Middle frontal gyrus (tissue), 1 donor: ENCODE data around the gene BANP.
A peak's percentile ranks its signal among the peaks of the same experiment; 100 is the strongest.
"Not testable (repeated sequence)": the region's sequence is repeated elsewhere in the genome, so short reads cannot be mapped to it uniquely, and the experiment has no call there.

Experiments
- DNase-seq: peaks from one replicate; pipeline ENCODE4 v3.0.0-alpha.2; 2015; ENCODE audit warnings: low spot score; ENCODE audit errors: extremely low spot score

BANP gene, protein sequence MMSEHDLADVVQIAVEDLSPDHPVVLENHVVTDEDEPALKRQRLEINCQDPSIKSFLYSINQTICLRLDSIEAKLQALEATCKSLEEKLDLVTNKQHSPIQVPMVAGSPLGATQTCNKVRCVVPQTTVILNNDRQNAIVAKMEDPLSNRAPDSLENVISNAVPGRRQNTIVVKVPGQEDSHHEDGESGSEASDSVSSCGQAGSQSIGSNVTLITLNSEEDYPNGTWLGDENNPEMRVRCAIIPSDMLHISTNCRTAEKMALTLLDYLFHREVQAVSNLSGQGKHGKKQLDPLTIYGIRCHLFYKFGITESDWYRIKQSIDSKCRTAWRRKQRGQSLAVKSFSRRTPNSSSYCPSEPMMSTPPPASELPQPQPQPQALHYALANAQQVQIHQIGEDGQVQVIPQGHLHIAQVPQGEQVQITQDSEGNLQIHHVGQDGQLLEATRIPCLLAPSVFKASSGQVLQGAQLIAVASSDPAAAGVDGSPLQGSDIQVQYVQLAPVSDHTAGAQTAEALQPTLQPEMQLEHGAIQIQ

GRCh38 chr16:87950765-87951551 is at the start of gene BANP:
TSS of gene BANP (plus strand) at chr16:87951434. CDS start at chr16:87975116, 23,682 bp downstream.
- DNase-seq = peak; percentile 94

DNA sequence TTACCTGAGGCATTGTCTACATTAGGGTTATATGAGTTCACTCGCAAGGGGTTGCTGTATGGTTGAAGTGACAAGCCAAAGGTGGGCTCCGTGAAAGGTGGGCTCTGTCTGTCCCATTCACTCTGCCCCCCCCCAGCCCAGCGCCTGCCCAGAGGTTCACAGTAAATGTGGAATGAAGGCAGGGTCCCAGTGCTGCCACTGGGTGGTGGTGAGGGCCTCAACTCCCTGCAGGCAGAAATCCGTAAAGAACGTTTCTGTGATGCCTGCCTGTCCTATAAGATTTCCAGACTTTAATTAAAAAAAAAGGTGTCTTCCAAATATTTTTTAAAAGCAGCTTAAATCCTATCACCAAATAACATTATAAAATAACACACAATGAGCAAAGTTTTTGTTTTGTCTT is 46.3 kb upstream of the BANP start:
- DNase-seq = not testable (repeated sequence)

DNA sequence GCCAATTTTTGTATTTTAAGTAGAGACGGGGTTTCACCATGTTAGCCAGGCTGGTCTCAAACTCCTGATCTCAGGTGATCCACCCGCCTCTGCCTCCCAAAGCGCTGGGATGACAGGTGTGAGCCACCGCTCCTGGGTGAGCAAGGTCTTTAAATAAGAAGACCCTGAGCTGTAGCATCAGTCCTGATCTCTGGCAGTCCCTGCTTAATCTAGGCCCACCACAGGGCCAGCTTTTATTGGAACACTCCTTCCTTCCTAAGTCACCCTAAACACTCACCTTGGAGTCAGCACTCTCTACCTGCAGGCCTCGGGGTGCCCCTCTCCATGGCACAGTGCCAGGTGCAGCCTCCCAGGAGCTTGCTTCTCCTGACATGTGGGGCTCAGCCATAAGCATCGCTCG is 45.7 kb upstream of the BANP start:
- not testable (repeated sequence) for DNase-seq

DNA sequence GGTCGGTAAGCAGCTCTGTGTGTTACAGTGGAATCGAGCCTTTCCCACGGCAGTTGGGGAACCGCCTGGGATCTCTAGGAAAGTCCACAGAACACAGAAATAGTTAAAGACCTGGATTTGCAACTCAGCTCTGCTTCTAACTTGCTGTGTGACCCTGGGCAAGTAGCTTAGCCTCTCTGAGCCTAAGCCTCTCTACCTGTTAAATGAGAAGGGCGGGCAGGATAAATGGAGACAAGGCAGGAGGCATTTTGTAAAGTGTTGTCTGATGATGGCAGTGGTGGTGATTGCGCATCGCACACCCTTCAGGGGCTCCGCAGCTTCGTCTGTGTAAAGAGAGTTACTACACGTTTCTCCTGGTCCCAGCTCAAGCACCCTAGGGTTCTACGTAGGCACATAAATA is 43.1 kb upstream of the BANP start:
- not testable (repeated sequence) for DNase-seq

DNA sequence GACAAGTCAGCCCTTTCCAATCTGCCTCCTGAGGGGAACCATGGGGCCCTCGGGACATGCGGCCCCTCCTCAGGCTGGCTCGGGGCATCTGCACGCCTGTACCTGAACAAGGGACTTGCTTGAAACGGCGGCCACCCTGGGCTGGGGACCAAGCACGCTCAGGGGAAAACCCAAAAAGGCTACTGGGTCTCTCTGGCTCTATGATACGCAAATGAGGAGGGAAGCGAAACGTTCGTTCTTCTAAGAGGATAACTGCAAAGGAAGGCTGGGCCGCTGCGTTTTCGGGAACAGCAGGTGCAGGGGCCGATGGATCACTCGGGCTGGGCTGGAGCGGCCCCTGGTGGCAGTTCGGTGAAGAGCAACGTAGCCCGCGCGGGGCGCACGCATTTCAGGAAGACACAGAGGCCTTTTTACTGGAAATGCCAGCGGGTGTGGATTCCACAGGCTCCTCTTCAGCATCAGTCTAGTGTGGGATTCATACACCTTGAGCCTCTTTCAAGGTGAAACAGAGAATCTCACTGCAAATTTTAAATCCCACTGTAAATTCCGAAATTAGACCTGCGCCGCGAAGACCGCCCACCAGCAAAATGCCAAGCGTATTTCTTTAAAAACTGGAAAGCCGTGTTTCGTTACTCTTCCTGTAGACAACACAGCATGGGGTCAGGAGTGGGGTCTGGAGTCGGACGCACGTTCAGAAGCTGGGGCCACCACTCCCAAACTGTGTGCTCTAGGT is 41.9 kb upstream of the BANP start:
- peak; percentile 47 for DNase-seq

DNA sequence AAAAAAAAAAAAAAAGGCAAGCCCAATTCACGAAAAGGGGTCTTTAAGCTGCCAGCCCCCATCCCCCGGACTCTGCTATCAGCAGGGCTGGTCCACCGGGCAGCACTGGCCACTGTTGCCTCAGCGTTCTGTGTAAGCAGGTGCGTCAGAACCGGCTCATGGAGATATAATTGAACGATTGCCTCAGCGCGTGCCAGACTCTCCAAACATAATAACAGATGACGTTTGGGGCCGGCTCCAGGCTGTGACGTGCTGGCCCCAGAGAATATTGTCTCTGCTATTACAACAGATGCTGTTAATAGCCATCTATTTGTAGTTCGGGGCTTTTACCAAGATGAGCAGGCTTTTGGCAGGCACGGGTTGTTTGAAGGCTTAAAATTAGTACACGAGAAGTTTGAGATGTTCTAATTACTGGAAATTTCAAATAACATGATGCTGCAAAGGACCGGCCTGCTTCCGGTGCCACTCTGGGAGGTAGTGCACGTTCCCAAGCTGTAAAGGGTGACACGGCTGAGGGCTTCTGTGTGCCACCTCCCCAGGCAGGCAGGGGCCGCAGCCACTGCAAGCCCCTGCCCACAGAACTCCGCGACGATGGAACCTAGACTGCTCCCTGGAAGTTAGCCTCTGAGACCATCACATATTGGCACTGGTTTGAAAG is 40.0 kb upstream of the BANP start:
- DNase-seq = not testable (repeated sequence)

GRCh38 chr16:87912691-87913090 is 38.5 kb upstream of the BANP start:
- DNase-seq = not testable (repeated sequence)

- not testable (repeated sequence) for DNase-seq
These were observed 37.1 kb upstream of the BANP start for GRCh38 chr16:87914021-87914725.

DNA sequence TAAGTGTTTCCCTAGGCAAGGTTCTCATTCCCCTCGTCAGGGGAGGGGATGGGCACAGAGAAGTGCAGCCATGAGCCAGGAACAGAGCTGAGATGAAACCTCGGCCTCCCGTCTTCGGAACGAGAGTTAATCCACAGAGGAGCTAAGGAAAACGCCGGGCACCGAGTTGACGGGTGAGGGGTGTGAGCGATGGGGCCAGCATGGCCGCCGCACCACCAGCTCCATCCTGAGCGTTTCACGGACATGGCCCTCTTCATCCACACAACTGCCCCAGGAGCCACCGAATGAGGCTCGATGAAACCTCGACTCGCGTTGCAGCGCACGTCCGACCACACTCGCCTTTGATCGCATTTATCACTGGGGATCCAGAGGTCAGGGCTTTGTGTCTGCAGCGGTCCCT is 36.4 kb upstream of the BANP start:
- DNase-seq = no peak

GRCh38 chr16:87917503-87917902 is 33.7 kb upstream of the BANP start:
- DNase-seq = no peak

DNA sequence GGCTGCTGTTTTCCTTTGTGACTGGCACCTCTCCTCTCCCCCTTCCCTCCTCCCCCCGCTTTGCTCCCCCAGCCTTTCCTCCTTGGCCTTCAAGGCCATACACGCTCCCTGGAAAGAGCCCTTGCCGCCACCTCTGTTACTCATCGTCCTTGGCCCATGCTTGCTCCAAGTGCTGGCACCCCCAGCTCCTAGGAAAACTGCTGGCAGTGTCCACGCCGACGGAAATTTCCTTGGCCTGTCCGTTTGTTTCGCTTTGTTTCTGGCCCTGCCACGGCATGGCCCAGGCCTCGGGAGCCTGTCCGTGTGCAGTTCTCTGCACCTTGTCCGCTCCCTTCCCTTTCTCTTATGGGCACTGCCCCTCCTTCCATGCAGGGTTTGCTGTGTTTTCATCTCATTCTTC is 32.9 kb upstream of the BANP start:
- no peak for DNase-seq

DNA sequence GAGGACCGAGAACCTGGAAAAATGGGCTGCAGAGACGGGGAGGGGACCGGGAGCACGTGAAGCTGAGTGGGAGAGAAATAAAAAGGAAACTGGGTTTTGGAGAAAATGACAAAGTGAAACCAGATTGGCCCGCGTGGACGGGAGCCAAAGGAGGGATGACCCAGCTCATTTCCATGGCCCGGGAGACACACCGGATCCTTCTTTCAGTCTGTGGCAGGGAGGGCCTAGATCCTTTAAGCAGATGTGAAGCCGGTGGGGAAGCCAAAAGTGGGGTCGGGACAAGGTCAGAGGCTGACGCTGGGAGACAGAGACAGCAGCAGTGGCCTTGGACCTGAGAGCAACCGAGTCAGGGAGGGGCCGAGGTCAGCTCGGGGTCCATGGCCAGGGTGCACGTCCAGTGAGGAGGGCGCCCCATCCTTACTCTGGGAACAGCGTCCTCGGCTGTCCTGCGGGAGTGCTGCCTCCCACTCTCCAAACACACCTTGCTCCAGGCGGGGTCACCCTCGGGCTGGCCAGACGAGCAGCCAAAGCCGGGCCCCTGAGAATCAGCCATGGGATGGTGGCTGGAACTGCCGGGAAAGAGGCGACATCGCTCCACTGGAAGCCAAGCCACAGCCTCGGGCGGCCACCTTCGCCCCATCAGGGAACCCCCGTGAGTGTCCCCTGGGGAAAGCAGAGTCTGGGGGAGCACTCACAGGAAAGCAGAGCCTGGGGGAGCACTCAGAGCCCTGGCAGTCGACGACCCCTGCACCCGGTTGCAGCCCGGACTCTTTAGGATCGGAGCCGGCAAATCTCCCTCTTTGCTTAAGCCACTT is 32.2 kb upstream of the BANP start:
- DNase-seq = no peak

- DNase-seq = no peak
These were observed 31.6 kb upstream of the BANP start for GRCh38 chr16:87919681-87919994.

DNA sequence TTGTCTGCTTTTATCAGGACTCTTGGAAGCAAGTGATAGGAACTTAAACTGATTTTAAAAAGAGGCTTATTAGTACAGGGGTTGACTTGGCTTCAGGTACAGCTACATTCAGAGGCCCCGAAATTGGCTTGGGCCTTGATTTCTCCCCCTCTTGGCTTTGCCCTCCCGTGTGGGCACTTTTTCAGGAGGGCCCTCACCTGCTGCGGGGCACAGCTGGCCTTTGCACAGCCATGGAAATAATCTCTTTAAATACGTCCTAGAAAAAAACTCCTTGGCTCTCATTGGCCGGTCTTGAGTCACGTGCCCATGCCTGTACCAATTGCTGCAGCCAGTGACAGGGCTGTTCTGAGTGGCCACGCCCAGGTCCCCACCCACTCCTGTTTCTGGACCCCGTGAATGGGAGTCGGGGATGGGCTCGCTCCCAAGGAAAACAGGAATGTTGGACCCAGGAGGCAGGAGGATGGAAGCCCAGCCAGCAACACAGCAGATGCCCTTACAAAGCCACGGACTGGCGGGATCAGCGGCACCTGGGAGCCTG is 29.9 kb upstream of the BANP start:
- no peak for DNase-seq

DNA sequence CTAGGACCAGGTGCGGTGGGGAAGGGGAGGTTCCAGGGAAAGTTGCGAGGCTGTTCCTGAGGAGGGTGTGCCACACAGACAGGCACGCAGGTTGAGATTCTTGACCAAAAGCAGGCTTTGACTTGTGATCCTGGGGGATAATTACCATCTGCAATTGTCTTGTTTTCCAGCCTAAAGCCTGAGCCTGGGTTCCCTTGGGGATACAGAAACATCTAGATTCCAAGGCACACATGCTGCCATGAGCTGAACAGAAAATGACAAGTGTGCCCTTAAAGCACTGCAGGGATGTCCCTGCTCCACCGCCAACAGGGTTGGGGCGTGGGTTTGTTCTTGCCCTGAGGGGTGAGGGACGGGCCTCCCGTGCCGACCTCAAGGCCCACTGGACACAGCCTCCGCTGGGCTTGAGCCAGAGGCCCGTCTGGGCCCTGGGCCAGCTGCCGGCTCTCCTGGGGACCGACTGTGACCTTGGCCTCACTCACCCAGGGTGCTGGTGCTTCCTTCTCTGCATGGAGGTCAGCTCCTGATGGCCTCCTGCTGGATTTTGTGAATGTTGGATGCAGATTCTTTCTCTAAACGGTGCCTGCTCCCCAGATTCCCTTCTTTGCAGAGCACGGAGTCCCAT is 28.9 kb upstream of the BANP start:
- DNase-seq = no peak

DNA sequence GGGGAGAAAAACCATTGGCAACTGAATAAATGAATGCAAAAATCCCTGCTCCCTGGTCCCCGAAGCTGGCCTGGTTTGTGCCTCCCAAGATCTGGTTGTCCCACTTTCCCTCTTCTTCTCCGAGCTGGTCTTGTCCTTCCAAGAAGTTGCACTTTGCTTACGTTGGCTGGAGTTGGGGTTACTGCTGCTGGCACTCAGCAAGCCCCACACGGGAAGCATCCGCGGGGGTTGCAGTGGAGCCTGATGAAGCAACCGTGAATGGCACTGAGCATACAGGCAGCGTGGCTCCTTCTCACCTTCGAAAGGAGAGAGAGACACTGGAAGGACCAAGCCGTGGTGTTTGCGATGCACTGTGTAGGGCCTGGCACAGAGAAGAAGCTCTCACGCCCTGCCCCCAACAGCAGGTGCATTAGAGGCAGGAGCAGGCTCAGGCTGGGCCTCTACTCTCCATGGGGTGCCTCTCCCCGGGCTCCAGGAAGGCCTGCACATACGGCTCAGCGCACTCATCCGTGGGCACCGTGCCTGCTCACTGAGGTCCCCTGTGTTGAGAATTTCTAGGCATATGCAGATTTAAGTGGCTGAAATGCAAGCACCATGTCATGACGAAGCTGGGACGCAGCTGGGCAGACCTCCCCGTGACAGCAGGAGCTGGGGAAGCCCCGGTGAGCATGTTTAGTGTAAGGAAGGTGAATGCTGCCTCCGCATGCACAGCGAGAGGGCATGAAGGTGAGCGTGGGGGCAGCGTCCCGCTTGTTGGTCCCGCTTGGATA is 27.0 kb upstream of the BANP start:
- DNase-seq = no peak

DNA sequence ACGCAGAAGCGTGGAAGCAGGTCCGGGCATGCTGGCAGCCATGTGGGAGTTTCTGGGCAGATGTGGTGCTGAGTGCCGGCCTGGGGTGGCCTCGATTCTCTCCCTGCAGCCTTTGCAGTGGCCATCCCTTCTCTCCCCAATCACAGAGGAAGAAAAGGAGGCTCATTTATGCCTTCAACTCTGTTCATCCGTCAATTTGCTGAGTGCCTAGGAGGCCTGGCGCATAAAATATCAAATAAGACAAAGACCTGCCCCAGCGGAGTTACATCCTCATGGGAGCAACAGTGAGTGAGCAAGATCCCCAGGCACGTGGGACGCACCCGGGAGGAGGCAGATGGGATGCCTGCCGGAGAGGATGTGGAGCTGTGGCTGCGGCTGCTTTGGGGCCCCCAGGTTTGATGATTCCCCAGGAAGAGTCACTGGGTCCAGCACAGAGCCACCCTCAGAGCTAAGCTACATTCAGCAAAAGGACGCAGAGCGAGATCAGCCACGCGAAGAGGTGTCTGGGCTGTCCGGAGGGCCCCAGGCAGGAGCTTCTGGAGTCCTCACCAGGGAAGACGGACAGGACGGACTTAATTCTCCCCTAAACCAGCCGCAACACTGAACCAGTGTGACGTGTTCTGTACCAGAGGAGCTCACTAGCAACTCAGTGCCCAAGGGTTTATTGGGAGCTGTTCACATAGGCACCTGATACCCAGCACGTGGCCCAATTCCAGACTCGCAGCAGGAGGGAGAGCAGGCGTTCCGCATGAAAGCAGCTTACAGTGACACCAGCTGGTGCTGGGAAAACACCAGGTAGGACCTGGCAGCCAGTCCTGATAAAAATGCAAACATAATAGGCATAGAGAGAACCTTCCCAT is 26.2 kb upstream of the BANP start:
- no peak for DNase-seq
